ENCODE results near the gene TIMM21.

Gene TIMM21

DNA sequence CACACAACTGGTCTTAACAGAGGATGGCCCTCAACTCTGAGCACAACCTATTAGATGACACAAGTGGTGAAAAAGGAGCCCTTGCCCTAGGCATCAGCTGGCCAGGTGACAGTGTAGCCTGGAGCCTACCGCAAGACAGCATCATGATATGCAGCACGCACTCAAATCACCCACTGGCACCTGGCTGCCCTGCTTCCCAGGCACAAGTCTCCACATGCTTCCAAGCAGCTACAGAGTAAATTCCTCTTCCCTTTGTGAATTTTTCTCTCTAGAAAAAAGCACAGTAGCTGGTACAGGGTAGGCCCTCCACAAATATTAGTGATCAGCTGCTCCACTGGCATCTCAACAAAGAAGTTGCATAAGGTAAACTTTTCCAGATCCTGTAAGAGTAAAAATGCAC is 6.7 kb upstream of the TIMM21 start:
- in situ Hi-C loops (cut with MboI; ENCODE audit: low pct_unique_long_range_greater_than_20kb, low sequenced_read_pairs) = no loop called here

DNA sequence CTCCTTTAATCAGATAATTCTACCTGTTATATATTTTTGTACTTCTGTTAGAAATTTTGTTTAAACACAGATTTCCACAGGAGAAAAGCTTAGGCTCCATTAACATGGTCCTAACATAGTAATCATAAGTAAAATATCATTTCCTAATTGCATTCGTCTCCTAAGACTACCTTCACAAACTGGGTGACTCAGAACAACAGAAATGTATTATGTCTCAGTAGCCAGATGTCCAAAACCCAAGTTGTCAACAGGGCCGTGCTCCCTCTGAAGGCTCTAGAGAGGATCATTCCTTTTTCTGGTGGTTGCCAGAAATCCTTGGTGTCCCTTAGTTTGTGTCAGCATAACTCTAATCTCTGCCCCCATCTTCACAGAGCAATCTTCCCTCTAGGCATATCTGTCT is 6.1 kb upstream of the TIMM21 start:
- in situ Hi-C loops (cut with MboI; ENCODE audit: low pct_unique_long_range_greater_than_20kb, low sequenced_read_pairs) = no loop called here
- DNase-seq = no peak

More for the DNA sequence above, 6.7 kb upstream of the TIMM21 start:
- no peak for DNase-seq

DNA sequence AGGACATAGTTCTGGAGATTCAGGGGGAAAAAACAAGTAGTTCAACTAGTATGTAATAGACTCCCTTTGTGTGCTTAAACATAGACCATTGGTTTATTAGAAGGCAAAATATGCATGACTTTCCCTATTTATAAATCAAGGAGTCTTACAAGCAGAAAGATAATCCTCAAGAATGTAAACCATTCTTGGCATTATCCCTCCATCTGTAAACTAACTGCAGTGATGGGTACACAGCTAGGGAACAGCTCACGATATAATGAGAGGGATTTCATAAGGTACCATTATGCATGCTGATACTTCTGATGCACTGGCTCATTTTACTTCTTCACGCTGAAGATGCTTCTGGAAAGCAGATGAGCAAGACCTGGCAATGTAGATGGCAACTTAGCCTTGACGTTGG is 1.6 kb upstream of the TIMM21 start:
- DNase-seq = no peak
- in situ Hi-C loops (cut with MboI; ENCODE audit: low pct_unique_long_range_greater_than_20kb, low sequenced_read_pairs) = no loop called here

DNA sequence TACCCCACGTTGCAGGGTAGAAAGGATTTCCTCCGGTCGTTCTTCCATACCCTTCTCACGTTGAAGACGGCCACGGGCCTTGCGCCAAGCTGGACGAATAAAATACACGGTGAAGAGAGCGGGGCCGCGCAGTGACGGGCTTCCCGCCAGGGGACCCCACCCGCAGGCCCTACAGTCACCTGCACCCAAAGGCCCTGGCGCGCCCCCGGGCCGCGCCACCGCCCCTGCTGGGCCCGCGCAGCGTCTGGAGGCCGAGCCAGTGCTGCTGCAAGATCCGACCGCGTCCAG is 888 bp upstream of the TIMM21 start:
- in situ Hi-C loops (cut with MboI; ENCODE audit: low pct_unique_long_range_greater_than_20kb, low sequenced_read_pairs) = no loop called here
- DNase-seq = no peak

DNA sequence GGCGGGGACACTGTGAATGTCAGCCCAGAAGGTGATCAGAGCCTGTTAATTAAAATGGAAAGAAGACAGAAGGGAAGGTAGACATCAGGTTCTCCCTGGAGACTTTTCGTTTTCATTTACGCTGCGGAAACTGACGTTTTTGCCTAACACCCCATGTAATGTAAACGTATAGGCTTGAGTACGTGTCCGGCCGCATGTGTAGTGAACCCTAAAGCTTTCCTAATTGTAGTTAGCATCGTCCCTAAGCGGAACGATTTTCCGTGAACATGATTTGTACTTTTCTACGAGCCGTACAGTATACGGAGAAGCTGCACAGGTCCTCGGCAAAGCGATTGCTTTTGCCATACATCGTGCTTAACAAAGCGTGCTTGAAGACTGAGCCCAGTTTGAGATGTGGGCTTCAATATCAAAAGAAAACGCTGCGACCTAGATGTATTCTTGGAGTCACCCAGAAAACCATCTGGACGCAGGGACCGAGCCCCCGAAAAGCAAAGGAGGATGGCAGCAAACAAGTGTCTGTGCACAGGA is 284 bp downstream of the TIMM21 start:
- DNase-seq = no peak
- in situ Hi-C loops (cut with MboI; ENCODE audit: low pct_unique_long_range_greater_than_20kb, low sequenced_read_pairs) = no loop called here

DNA sequence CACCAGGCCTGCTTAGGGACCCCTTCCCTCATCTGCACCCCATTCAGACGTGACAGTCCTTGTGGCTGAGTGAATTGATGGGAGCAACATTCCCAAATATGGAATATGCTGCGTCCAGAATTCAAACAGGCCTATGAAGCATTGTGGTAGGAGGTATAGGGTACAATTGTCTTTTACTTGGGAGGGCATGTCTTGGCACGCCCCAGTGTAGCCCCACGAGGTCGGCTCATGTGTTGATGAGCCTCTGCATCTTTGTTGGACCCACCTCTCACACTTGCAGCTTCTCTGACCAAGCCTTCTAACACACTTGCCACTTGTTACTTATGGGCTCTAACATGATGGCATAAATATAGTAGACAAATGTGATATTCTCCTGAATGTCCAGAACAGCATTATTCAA is 1.6 kb downstream of the TIMM21 start:
- in situ Hi-C loops (cut with MboI; ENCODE audit: low pct_unique_long_range_greater_than_20kb, low sequenced_read_pairs) = no loop called here
- DNase-seq = peak; percentile 23

DNA sequence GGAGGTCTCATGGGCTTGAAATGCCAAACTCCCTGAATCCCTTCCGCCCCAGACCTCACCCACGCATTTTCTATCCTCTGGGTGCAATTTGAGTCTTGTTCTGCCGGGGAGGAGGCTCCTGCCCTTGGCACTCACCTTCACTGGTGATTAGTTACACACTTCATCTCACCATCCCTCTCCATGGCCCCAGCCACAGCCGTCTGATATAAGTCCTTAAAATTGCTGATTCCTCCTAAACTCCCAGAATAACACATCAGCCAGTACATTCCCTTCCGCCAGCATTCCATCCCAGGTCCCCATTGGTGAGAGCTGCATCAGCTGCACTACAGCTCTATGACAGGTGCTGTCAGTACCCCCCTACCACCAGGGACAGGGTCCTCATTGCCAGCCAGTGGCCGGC is 3.9 kb downstream of the TIMM21 start:
- DNase-seq = no peak
- in situ Hi-C loops (cut with MboI; ENCODE audit: low pct_unique_long_range_greater_than_20kb, low sequenced_read_pairs) = no loop called here

DNA sequence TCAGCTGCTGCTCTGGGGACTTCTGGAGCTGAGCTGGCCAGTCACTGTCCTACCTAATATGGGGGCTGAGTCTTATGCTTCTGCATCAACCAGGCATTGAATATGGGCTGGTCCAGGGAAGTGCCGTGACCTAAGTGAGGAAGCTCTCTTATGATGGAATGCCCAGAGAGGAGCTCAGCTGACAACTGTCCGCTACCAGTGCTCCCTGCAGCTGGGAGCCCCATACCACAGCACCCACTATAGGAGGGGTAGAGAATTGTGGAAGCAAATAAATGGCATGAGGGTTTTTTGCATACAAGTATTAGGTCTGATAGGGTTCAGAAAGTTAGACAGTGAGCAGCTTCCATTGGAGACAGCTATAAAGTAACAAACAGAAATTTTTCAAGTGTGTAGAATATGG is 4.5 kb downstream of the TIMM21 start:
- in situ Hi-C loops (cut with MboI; ENCODE audit: low pct_unique_long_range_greater_than_20kb, low sequenced_read_pairs) = no loop called here
- peak; percentile 8 for DNase-seq

DNA sequence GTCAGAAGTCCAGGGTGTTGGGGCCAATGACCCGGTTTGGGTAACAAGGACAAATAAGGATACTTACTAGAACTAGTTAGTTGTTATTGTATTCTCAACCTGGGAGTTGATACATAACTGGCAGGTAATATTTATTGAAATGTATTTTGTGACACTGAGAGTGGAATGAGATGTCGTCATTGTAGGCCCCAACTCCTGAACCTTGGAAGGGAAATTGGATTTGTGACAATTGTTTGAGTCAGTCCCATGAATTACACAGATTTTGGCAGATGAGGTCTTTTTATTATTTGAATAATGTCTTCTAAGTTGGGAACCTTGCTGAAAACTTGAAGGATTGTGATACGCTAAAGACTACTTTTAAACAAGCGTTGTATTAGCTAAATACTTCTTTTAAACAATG is 5.1 kb downstream of the TIMM21 start:
- DNase-seq = no peak
- in situ Hi-C loops (cut with MboI; ENCODE audit: low pct_unique_long_range_greater_than_20kb, low sequenced_read_pairs) = no loop called here

DNA sequence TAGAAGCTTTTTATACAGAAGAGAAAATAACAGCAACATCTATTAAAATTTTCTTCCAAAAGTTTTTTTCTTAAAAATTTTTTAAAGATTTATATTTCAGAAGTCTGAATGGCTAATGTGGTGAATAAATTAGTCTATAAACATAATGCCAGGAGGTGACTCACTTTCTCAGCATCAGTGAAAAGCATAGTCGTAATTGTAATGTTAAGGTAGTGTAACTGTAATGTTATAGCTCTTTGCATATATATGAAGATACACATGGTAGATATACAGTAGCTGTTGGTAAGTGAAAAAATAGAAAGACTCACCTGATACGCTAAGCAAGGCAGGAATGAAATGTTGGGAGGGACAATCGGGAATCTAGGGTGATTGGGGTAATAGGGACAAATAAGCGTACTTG is 5.5 kb downstream of the TIMM21 start:
- in situ Hi-C loops (cut with MboI; ENCODE audit: low pct_unique_long_range_greater_than_20kb, low sequenced_read_pairs) = no loop called here

DNA sequence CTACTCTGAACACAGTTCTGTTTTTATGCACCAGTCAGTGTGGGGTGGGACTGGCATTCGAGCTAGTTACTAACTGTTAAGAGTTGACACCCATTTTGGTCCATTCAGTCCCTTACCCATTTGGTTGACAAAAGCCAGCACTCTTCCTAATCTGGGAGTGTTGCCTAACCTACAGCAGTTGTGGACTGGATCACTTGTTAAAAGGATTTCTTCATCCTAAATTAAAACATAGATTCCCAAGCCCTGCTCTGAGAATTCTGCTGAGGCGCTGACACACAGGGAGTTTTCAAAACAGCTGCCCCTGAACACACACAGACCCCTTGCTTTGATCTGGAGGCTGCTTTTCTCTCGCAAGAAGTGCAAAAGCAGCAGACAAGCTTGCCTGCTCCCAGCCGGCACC is 6.4 kb downstream of the TIMM21 start:
- no peak for DNase-seq
- in situ Hi-C loops (cut with MboI; ENCODE audit: low pct_unique_long_range_greater_than_20kb, low sequenced_read_pairs) = no loop called here

More for the DNA sequence above, 5.5 kb downstream of the TIMM21 start:
- no peak for DNase-seq

DNA sequence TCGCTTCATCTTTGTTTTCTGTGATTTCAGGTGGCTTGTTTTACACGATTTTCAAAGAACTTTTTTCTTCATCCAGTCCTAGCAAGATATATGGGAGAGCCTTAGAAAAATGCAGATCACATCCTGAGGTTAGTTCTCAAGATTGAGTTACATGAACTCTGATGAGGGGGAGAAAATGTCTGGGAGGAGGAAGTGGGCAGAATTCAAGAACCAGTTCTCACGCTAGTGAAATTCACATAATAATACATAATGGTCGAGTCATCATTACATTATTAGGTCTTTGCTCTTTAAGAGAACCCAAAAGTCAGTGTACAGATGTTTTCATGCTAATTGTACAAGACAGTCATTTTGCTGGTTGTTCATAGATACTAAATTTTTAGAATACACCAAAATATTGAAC is 7.0 kb downstream of the TIMM21 start:
- in situ Hi-C loops (cut with MboI; ENCODE audit: low pct_unique_long_range_greater_than_20kb, low sequenced_read_pairs) = no loop called here
- no peak for DNase-seq

DNA sequence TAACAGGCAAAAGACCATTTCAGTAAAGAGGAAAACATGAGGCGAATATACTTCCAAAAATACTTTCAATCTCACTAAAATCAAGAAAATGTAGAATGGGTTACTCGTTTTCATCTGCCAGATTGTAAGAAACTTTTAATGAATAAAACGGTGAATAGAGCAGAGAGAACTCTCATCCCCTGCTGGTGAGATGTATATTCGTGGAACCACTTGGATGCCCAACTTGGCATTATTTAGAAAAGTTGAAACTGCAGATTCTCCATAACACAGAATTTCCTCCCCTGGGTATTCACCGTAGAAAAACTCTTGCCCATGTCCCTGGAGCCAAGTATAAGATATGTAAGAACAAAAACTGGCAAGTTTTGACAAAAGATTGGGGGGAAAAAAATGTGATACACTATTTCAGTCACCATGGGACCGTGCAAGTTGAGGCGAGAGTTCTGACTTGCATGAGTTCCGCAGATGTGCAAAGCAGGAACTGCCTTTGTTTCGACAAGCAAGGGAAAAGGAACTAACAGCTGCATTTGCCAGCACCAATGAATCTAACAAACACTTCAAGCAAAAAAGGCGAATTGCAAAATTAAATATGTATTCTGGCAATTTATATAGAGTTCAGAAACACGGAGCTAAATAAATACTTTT is 14.8 kb downstream of the TIMM21 start:
- DNase-seq = no peak
- in situ Hi-C loops (cut with MboI; ENCODE audit: low pct_unique_long_range_greater_than_20kb, low sequenced_read_pairs) = no loop called here

DNA sequence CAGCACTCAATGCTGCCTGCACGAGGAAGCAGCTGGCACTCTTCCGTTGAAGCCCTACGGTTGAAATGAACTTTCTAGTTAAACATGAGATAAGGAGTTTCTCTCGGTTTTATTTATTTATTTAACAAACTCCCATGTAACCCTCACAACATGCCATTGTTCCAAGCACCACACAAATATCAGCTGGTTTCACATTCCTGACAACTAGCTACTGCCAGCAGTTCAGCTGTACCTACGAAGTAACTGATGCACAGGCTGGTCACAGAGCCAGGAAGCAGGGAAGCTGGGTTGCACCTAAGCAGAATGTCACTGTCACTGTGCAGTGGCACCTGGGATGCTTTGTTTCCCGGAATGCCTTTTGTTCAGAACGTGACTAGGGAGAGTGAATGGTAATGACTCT is 18.1 kb downstream of the TIMM21 start:
- DNase-seq = no peak
- in situ Hi-C loops (cut with MboI; ENCODE audit: low pct_unique_long_range_greater_than_20kb, low sequenced_read_pairs) = no loop called here

DNA sequence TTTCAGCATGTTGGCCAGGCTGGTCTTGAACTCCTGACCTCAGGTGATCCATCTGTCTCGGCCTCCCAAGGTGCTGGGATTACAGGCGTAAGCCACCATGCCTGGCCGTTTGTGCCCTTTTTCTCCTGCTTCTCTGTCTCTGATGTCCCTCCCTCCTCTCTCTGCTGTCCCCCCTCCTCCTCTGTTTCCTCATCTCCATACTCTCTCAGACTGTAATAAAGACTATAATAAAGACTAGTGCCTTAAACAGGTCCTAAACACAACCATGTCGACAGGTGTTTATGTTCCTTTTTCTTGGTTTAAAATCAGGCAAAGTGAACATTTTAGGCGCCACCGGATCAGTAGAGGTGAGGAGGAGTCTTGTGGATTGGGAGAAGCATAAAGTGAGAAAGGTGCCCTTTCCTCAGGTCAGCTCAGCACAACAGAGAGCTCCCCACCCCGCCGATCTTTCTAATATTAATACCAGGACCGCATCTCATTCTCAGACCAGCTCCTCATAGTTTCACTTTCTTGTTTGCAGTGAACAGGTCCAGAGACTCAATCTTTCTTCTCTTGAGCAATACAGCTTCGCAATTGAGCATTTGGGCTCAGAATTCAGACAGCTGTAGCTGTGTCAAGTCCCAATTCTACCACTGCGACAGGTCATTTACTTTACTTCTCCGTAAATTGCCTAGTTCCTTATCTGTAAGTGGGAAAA is 23.7 kb downstream of the TIMM21 start:
- no peak for DNase-seq
- in situ Hi-C loops (cut with MboI; ENCODE audit: low pct_unique_long_range_greater_than_20kb, low sequenced_read_pairs) = no loop called here

DNA sequence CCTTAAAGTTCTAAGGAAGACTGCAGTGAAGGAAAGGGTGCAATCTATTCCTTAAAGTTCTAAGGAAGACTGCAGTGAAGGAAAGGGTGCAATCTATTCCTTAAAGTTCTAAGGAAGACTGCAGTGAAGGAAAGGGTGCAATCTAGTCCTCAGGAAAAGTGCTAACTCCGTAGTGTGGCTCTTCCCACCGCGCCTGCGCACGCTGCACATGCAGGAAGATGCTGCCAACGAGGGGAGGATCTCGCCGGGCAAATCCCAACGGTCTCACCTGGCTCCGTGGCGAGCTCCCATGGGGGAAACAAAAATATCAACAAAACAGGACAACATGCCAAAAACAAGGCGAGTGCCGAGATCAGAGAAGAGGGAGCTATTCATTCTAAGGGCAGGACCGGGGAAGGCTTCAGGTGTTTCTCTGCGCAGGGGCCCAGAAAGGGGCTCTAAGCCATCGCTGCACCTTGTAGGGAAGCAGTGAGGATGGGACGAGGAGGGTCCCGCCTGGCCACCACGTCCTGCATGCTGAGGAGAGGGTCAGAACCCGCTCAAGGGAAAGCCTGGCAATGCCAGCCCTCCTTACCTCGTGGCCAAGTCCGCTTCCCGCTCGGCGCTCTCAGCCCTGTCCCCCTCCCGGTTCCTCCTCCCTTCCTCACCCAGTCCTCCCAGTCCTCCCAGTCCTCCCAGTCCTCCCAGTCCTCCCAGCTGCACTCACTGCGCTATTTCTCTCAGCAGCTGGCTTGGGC is 24.5 kb downstream of the TIMM21 start:
- no peak for DNase-seq
- in situ Hi-C loops (cut with MboI; ENCODE audit: low pct_unique_long_range_greater_than_20kb, low sequenced_read_pairs) = no loop called here

DNA sequence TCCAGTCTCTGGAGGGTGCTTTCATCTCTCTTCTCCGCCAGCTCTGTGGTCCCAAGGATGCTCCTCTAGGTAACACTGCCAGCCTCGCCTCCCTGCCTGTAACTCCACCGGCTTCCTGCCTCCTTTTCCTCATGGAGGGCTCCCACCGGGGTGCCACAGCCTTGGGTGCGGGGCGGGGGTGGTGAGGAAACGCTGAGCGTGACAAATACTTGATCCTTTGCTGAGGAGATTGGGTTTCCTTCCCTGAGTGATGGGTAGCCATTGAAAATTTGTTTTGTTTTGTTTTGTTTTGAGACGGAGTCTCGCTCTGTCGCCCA is 25.1 kb downstream of the TIMM21 start:
- in situ Hi-C loops (cut with MboI; ENCODE audit: low pct_unique_long_range_greater_than_20kb, low sequenced_read_pairs) = no loop called here
- no peak for DNase-seq

DNA sequence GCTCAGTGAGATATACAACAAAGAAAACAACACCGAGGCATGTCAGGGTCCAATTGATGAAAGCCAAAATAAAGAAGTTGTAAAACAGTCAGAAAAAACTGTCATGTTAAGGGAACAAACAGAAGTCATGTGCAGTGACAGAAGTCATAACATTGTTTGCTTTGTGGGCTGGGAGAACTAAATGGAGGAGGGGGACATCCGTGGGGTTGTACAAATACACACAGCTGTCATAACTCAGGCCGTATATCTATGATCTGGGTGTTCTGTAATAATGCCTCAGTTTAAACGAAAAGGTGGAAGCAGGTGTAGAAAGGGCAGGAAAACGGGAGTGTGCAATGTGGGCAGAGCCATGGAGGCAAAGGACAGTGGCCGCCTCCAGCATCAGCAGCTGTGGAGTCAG is 27.3 kb downstream of the TIMM21 start:
- in situ Hi-C loops (cut with MboI; ENCODE audit: low pct_unique_long_range_greater_than_20kb, low sequenced_read_pairs) = no loop called here
- DNase-seq = no peak

DNA sequence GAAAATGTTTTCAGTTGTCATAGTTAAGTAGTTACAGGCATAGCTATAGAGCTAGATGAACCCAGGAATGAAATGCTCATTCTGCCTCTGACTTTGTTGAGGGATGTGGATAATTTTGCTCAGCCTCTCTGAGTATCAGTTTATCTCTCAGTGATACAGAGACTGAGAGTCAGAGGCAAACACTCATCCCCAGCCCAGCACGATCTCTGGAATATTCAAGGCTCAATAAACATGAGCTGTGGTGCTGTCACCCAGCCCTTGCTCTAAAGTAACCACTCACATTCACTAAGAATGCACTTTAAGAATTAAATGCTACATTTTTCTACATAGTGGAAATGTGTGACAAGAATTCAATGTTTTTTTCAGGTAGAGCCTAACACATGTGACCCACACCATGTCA is 30.6 kb downstream of the TIMM21 start:
- no peak for DNase-seq
- in situ Hi-C loops (cut with MboI; ENCODE audit: low pct_unique_long_range_greater_than_20kb, low sequenced_read_pairs) = no loop called here

DNA sequence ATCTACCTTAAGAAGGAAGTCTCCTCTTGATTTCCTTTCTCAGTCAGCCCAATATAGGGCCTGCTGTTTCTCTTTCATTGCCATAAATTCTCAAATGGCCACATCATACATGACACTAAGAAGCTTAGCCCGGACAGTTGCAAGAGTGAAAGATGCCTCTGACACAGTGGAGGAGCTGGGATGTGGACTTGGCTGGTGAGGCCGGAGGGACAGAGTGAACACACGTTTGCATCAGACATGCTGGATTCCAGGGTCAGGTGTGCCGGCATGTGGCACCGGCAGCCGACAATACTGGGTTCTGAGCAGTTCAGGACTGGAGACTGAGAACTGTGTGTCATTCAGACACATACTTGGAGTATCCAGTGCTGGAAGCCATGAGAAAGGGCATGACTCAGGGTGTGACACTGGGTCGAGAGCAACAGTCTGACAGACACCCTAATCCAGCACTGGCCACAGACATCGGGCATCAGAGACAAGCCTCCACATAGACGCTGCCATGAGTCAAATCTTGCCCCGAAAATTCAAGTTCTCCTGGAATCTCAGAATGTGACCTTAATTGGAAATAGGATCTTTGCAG is 31.4 kb downstream of the TIMM21 start:
- no peak for DNase-seq
- in situ Hi-C loops (cut with MboI; ENCODE audit: low pct_unique_long_range_greater_than_20kb, low sequenced_read_pairs) = no loop called here
